Fibroblast of lung (primary cell): Measurements from ENCODE around the gene TSPAN5. TPM values are rescaled to one million over a fixed set of nuclear protein-coding genes. Genes with fewer than 3 reads are reported as not detected.

ENCODE experiments used
- DNase-seq, 2 donors: peaks; one replicate each; pipeline versions ENCODE4 v3.0.0 to v3.0.0-alpha.2; 2010; ENCODE audit warnings: low read depth in 2 of 2
- H2AFZ ChIP-seq: 2 replicates; pipeline ENCODE4 v1.5.1; 2012; ENCODE audit warnings: low read length, control low read depth, inconsistent platforms
- H3K27ac ChIP-seq: 2 replicates; pipeline ENCODE4 v1.5.1; 2011; ENCODE audit warnings: low read length, control low read depth; ENCODE audit not compliant: insufficient read depth
- H3K27me3 ChIP-seq: 2 replicates; pipeline ENCODE4 v1.5.1; 2011; ENCODE audit warnings: mild to moderate bottlenecking, low read length; ENCODE audit not compliant: control insufficient read depth, insufficient read depth
- H3K36me3 ChIP-seq: 2 replicates; pipeline ENCODE4 v1.5.1; 2011; ENCODE audit warnings: low read length; ENCODE audit not compliant: control insufficient read depth, insufficient read depth
- H3K4me1 ChIP-seq: 2 replicates; pipeline ENCODE4 v1.5.1; 2011; ENCODE audit warnings: low read length; ENCODE audit not compliant: control insufficient read depth, insufficient read depth; ENCODE audit errors: extremely low read depth
- H3K4me2 ChIP-seq: 2 replicates; pipeline ENCODE4 v1.5.1; 2011; ENCODE audit warnings: low read length, control low read depth; ENCODE audit not compliant: insufficient read depth; ENCODE audit errors: extremely low read depth
- H3K4me3 ChIP-seq, 4 experiments: fragments of 200-600 bp in 1 of 4; sonication (generic) in 1 of 4; replicated peaks in 1 of 4; 2 replicates each; pipeline ENCODE4 v1.5.1; 2011 to 2016; ENCODE audit warnings: low read length in 4 of 4, low read depth in 3 of 4, mild to moderate bottlenecking in 3 of 4, control low read depth in 2 of 4, inconsistent platforms in 1 of 4, mixed read lengths in 1 of 4; ENCODE audit not compliant: insufficient read depth in 1 of 4; ENCODE audit errors: control extremely low read depth in 1 of 4
- H3K79me2 ChIP-seq: 2 replicates; pipeline ENCODE4 v1.5.1; 2012; ENCODE audit warnings: mild to moderate bottlenecking, low read length, inconsistent platforms; ENCODE audit not compliant: control insufficient read depth, insufficient read depth
- H3K9ac ChIP-seq: 2 replicates; pipeline ENCODE4 v1.5.1; 2011; ENCODE audit warnings: mild to moderate bottlenecking, low read length, control low read depth; ENCODE audit not compliant: insufficient read depth
- H3K9me3 ChIP-seq: 2 replicates; pipeline ENCODE4 v1.5.1; 2012; ENCODE audit warnings: low read depth, low read length; ENCODE audit not compliant: control insufficient read depth, insufficient read depth
- H4K20me1 ChIP-seq: 2 replicates; pipeline ENCODE4 v1.5.1; 2011; ENCODE audit warnings: low read length; ENCODE audit not compliant: control insufficient read depth, insufficient read depth; ENCODE audit errors: extremely low read depth
- CTCF ChIP-seq, 2 donors: IDR thresholded peaks in 1 of 2; conservative IDR thresholded peaks in 1 of 2; 1 replicate in 1 of 2; 2 replicates in 1 of 2; pipeline ENCODE4 v1.5.1; 2011 to 2012; ENCODE audit warnings: low read length in 2 of 2, control low read depth in 1 of 2, inconsistent platforms in 1 of 2, low read depth in 1 of 2, mild to moderate bottlenecking in 1 of 2
- EZH2 ChIP-seq: IDR thresholded peaks from 2 replicates; pipeline ENCODE4 v1.5.1; 2012; ENCODE audit warnings: low read length, control low read depth, mild to moderate bottlenecking; ENCODE audit errors: missing control alignments
- polyA plus RNA-seq, 2 donors: library from polyadenylated mRNA; depleted of rRNA in 1 of 2; stranded (reverse) in 1 of 2; unstranded in 1 of 2; fragments of >200 nt; gene quantifications; 2 replicates each; pipeline ENCODE4 v1.2.1, GENCODE V29; 2011 to 2012; ENCODE audit warnings: missing spikeins in 1 of 2
- total RNA-seq: library from RNA; depleted of rRNA; stranded (reverse); fragments of >200 nt; gene quantifications from 2 replicates; pipeline ENCODE4 v1.2.1, GENCODE V29; 2014

Gene TSPAN5
- total and polyA plus RNA-seq, 2 donors (not counting 1 experiment from before 2014, with no cell fraction given): 109 to 129 TPM

GRCh38 chr4:98618680-98619079 is 39.7 kb downstream of the TSPAN5 start:
- no peak overlapping the region for H3K4me2 ChIP-seq
- no peaks in the 10 kb centered on the region for H4K20me1 ChIP-seq
- H2AFZ ChIP-seq: no peak overlapping the region
- H3K27ac ChIP-seq: no peak overlapping the region
- DNase-seq: no peak
- TF ChIP-seq CTCF (conservative IDR thresholded peaks at IDR 0.05 in 1 of 2, IDR thresholded peaks at IDR 0.05 in 1 of 2; ENCODE audit: low read depth in 1 of 2, low read length in 2 of 2) (no peak), EZH2 (no peak)
- no peak overlapping the region for H3K4me3 ChIP-seq
- no peaks in the 10 kb centered on the region for H3K9me3 ChIP-seq
- peaks cover 95% of the 10 kb centered on the region for H3K79me2 ChIP-seq
- no peaks in the 10 kb centered on the region for H3K4me1 ChIP-seq
- H3K9ac ChIP-seq: no peak overlapping the region
- peaks cover 2% of the 10 kb centered on the region for H3K36me3 ChIP-seq
- H3K27me3 ChIP-seq: no peaks in the 10 kb centered on the region

GRCh38 chr4:98617358-98618047 is 40.9 kb downstream of the TSPAN5 start:
- no peak for DNase-seq
- Histone ChIP-seq H3K9me3 (no peaks in the 10 kb centered on the region), H3K36me3 (peaks cover 2% of the 10 kb centered on the region), H3K9ac (no peak overlapping the region), H3K4me1 (no peaks in the 10 kb centered on the region), H3K4me3 (no peak overlapping the region), H3K79me2 (peaks cover 95% of the 10 kb centered on the region), H4K20me1 (no peaks in the 10 kb centered on the region), H3K27me3 (no peaks in the 10 kb centered on the region), H3K4me2 (no peak overlapping the region), H2AFZ (no peak overlapping the region), H3K27ac (no peak overlapping the region)
- TF ChIP-seq CTCF (conservative IDR thresholded peaks at IDR 0.05 in 1 of 2, IDR thresholded peaks at IDR 0.05 in 1 of 2; ENCODE audit: low read depth in 1 of 2, low read length in 2 of 2) (no peak), EZH2 (no peak)

- Histone ChIP-seq H4K20me1 (no peaks in the 10 kb centered on the region), H3K27ac (no peak overlapping the region), H3K9me3 (no peaks in the 10 kb centered on the region), H3K9ac (no peak overlapping the region), H2AFZ (no peak overlapping the region), H3K4me3 (no peak overlapping the region), H3K79me2 (peaks cover 95% of the 10 kb centered on the region), H3K4me1 (no peaks in the 10 kb centered on the region), H3K4me2 (no peak overlapping the region), H3K27me3 (no peaks in the 10 kb centered on the region), H3K36me3 (peaks cover 2% of the 10 kb centered on the region)
- peak in 1 of 2 donors; percentile 79 for DNase-seq
- TF ChIP-seq CTCF (conservative IDR thresholded peaks at IDR 0.05 in 1 of 2, IDR thresholded peaks at IDR 0.05 in 1 of 2; ENCODE audit: low read depth in 1 of 2, low read length in 2 of 2): no peak
- no peak for TF ChIP-seq EZH2
Measured at GRCh38 chr4:98615991-98616390, 42.4 kb downstream of the TSPAN5 start.
